Heart left ventricle (tissue), 13 donors: ENCODE results near the gene LAMA2.

Experiments
- CTCF ChIP-seq, 12 donors: fragments of 200-600 bp; sonication (generic) in 4 of 12; IDR thresholded peaks; one replicate each; pipeline versions ENCODE4 v1.5.0 to v1.8.0; 2018 to 2022; ENCODE audit warnings: antibody characterized with exemption in 12 of 12, mild to moderate bottlenecking in 5 of 12
- POLR2A ChIP-seq, 2 donors: fragments of 450-650 bp; IDR thresholded peaks; one replicate each; pipeline ENCODE4 v1.6.1; 2017; ENCODE audit warnings: antibody characterized with exemption in 2 of 2, mild to moderate bottlenecking in 2 of 2, moderate library complexity in 2 of 2
- donor health status: ischemic (EF 13 %, LVEDD 7.1; RV severe dilation, severe dysfunction).
- donor health status: DM: no; HTN: yes; CAD: no.
- donor health status: DM: no; HTN: no; CAD: no.
- donor health status: ischemic (EF 25% LVEDD 6.9; RV normal size, moderate dysfunction).
- donor health status: ischemic (EF 25% LVEDD 5.7; RV mildly dilated, moderate dysfunction).
- donor health status: ischemic (EF 35%, LVEDD 5.7; RV mildly dilated, moderate dysfunction).
- donor health status: nonischemic (EF 11% LVEDD 7.7; RV severe dilation, severe dysfunction).
- donor health status: DM: yes; HTN: yes; CAD: no.
- donor health status: PGD.
- donor health status: ischemic (EF 29% LVEDD 5.4; RV normal size, mild dysfunction).
- donor health status: nonischemic (EF 23%, LVEDD 6.1; RV moderate dilation, normal function).

GRCh38 chr6:129364767-129365166, 481.8 kb downstream of the LAMA2 start:
- TF ChIP-seq CTCF (IDR thresholded peaks at IDR 0.05) (no peak), POLR2A (IDR thresholded peaks at IDR 0.05) (no peak)
